AG09309 (cell line): Measurements from ENCODE around the gene SDR42E1.
A peak's percentile ranks its signal among the peaks of the same experiment; 100 is the strongest.

Experiments
- DNase-seq: peaks from one replicate; pipeline ENCODE4 v3.0.0-alpha.2; 2010; ENCODE audit warnings: low read depth
- H3K4me3 ChIP-seq: 2 replicates; pipeline ENCODE4 v1.5.1; 2011; ENCODE audit warnings: mild to moderate bottlenecking, low read depth, low read length, moderate library complexity; ENCODE audit not compliant: control insufficient read depth
- TF ChIP-seq, protein P1 (sequence below): IDR thresholded peaks from 2 replicates; pipeline ENCODE4 v1.5.1; 2011; ENCODE audit warnings: mild to moderate bottlenecking, low read depth, low read length, inconsistent platforms; ENCODE audit not compliant: insufficient read depth, control insufficient read depth; ENCODE audit errors: missing control alignments

Gene SDR42E1

DNA sequence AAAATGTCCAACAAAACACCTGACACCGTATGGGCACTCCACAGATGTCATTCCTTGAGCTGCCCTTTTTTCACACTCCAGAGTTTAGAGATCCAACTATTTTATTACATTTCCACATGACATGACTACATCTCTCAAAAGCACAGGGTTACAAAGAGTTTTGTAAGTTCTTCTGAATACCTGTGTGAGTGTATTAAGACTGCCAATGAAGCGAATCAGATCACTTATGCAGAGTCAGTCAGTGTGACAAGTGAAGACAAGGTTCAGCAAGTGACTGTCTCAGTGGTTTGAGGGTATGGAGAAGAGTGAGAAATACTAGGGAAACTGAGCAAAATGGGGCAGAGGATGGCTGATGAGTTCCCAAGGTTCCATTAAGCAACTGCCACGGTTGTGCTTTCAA is 8.4 kb downstream of the SDR42E1 start:
- TF ChIP-seq, protein P1, sequence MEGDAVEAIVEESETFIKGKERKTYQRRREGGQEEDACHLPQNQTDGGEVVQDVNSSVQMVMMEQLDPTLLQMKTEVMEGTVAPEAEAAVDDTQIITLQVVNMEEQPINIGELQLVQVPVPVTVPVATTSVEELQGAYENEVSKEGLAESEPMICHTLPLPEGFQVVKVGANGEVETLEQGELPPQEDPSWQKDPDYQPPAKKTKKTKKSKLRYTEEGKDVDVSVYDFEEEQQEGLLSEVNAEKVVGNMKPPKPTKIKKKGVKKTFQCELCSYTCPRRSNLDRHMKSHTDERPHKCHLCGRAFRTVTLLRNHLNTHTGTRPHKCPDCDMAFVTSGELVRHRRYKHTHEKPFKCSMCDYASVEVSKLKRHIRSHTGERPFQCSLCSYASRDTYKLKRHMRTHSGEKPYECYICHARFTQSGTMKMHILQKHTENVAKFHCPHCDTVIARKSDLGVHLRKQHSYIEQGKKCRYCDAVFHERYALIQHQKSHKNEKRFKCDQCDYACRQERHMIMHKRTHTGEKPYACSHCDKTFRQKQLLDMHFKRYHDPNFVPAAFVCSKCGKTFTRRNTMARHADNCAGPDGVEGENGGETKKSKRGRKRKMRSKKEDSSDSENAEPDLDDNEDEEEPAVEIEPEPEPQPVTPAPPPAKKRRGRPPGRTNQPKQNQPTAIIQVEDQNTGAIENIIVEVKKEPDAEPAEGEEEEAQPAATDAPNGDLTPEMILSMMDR = no peak
- H3K4me3 ChIP-seq = no peak overlapping the region
- DNase-seq = no peak

DNA sequence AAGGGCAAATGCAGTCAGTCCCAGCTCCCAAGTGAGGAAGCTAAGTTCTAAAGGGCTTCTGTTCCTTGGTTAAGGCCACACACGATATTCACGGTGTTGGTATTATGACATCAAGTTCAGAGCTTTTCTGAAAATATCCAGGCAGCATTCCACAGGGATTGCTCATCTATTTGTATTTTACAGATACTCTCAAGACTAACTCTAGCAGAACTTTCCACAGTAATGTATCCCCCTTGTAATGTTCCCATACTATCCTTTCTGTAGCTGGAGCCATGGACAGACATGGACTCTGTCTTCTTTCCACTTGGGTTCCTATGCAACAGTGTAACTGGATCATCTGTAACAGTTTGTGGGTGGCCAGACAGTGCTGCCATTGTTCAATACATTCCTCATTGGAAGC is 13.5 kb downstream of the SDR42E1 start:
- TF ChIP-seq, protein P1 = no peak
- peak; percentile 55 for DNase-seq
- no peak overlapping the region for H3K4me3 ChIP-seq

DNA sequence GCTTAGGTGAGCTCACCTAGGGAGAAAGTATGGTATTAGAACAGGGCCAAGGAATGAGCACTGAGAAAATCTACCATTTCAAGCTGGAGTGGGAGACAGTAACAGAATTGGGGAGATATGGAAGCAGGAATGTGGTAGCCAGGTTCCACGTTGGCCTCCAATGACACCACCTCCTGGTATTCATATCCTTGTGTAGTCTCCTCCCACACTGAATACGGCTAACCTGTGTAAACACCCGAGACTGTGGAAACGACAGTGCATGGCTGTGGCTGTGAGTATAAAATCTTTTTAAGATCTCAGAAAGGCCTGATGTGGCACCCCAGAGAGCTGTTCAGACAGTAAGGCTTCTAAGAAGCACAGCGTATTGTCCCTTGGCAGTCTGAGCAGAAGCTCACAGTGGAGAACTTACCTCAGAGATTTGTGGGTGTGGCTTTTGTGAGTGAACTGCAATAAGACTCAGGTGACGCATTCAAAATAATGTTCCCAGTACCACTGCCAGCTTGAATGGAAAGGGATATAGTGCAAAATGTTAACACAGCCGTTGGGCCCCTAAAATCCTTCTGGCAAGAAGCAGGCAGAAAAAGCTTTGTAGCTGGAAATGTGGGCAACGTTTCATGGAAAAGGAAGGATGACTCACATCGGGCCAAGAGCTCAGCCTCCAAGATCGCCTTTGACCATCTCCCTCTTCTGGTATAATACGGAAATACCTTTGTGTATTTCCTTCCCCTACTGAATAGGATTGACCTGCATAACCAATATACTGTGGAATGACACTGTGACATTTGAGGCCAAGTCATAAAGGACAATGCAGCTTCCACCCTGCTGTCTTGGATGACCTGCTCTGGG is 14.4 kb downstream of the SDR42E1 start:
- H3K4me3 ChIP-seq = no peak overlapping the region
- TF ChIP-seq, protein P1 = peak; percentile 41
- DNase-seq = peak; percentile 40

DNA sequence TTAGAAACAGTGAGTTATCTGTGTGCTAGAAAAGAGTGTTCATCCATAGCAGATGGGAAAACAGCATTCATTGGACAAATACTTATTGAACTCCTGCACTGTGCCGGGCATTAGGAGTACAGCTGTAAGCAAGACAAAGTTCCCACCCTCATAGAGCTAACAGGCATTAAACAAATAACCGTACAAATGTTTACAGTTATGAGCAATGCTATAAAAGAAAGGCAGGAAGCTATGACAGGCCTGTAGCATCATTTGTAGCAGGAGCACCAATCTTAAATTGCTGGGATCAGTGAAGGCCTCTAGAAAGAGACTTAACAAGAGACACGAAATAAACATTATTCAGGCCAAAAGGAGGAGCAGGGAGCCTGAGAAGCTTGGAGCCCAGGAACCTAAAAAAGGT is 15.6 kb downstream of the SDR42E1 start:
- DNase-seq = no peak
- no peak overlapping the region for H3K4me3 ChIP-seq
- TF ChIP-seq, protein P1 = no peak

DNA sequence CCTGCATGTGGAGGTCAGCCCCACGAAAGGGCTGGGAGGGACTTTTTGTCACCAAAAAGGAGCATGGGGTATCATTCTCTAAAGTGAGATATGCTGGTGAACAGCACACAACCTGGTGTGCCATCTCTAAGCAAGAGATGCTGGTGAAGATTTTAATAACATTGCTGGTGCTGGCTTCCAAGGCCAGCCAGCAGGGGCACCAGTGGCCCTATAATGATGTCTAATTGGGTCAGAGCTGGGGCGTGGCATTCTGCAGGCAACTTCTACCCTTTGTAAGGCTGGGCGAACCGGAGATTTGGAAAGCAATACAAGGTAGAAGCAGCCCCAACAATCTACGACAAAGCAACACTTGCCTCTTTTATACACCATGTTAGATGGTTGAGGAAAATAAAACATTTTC is 16.8 kb downstream of the SDR42E1 start:
- TF ChIP-seq, protein P1 = no peak
- no peak overlapping the region for H3K4me3 ChIP-seq
- no peak for DNase-seq

DNA sequence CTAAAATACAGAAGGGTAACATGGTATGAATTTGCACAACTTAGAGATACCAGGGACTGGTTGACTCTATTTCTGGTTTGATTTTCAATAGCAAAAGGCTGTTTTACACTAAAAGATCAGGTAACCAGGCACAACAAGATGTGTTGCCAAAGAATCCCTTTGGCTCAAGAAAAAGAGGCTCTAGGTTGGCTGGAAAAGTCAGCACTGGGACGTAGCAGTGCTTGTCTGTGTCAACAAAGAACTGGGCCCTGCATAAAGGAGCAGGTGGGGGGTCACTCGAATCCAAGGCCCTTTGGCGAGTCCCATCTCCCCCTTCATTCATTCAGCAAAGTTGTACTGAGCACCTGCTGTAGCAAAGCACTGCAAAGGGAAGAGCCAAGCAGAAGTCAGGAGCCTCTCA is 18.4 kb downstream of the SDR42E1 start:
- DNase-seq = no peak
- TF ChIP-seq, protein P1 = no peak
- no peak overlapping the region for H3K4me3 ChIP-seq
